SHP77 treated with DMSO at 0.1 percent for 48 hours (cell line): ENCODE results near the gene FBXL5.

ENCODE experiments used
- DNase-seq: peaks from one replicate; lab custom pipeline; 2025; lab: John Stamatoyannopoulos, UW

Gene FBXL5

GRCh38 chr4:15655223-15656037 lies at the start of gene FBXL5:
Gene FBXL5, minus strand, starts transcription at chr4:15655357. Its CDS starts 70 bp downstream, at chr4:15655287.
- no peak for DNase-seq

- DNase-seq = no peak
Measured at GRCh38 chr4:15704129-15704528, 49.0 kb upstream of the FBXL5 start.

GRCh38 chr4:15703439-15703838 lies 48.3 kb upstream of the FBXL5 start:
- no peak for DNase-seq

- no peak for DNase-seq
Measured at GRCh38 chr4:15702941-15703403, 47.8 kb upstream of the FBXL5 start, which contains the start of gene BST1. Gene BST1, plus strand, starts transcription at chr4:15703065. Its CDS starts 80 bp downstream, at chr4:15703145.

GRCh38 chr4:15696866-15697265 lies 41.7 kb upstream of the FBXL5 start:
- DNase-seq = no peak

GRCh38 chr4:15695729-15696128 lies 40.6 kb upstream of the FBXL5 start:
- no peak for DNase-seq

- no peak for DNase-seq
Measured at GRCh38 chr4:15695240-15695699, 40.1 kb upstream of the FBXL5 start.

- DNase-seq = no peak
Measured at GRCh38 chr4:15694431-15694830, 39.3 kb upstream of the FBXL5 start.

GRCh38 chr4:15692602-15693001 lies 37.4 kb upstream of the FBXL5 start:
- DNase-seq = no peak

- DNase-seq = no peak
Measured at GRCh38 chr4:15691346-15692135, 36.4 kb upstream of the FBXL5 start.

GRCh38 chr4:15690020-15690809 lies 35.1 kb upstream of the FBXL5 start:
- no peak for DNase-seq

GRCh38 chr4:15689540-15689939 lies 34.4 kb upstream of the FBXL5 start:
- DNase-seq = no peak

GRCh38 chr4:15688051-15688450 lies 32.9 kb upstream of the FBXL5 start:
- DNase-seq = no peak

- no peak for DNase-seq
Measured at GRCh38 chr4:15684498-15684897, 29.3 kb upstream of the FBXL5 start.

GRCh38 chr4:15683143-15683495 lies 28.0 kb upstream of the FBXL5 start:
- no peak for DNase-seq

GRCh38 chr4:15682242-15683142 lies 27.3 kb upstream of the FBXL5 start:
- DNase-seq = no peak

GRCh38 chr4:15681372-15682241 lies 26.4 kb upstream of the FBXL5 start, which contains the start of gene FAM200B:
Gene FAM200B, plus strand, starts transcription at chr4:15681827. Its CDS starts 5,151 bp downstream, at chr4:15686978.
- peak; percentile 86 for DNase-seq

GRCh38 chr4:15681067-15681371 lies 25.9 kb upstream of the FBXL5 start:
- DNase-seq = no peak

- no peak for DNase-seq
Measured at GRCh38 chr4:15677507-15677988, 22.4 kb upstream of the FBXL5 start.

- DNase-seq = no peak
Measured at GRCh38 chr4:15676899-15677298, 21.7 kb upstream of the FBXL5 start.
